Measurements from ENCODE around the gene RTP5.

Gene RTP5

DNA sequence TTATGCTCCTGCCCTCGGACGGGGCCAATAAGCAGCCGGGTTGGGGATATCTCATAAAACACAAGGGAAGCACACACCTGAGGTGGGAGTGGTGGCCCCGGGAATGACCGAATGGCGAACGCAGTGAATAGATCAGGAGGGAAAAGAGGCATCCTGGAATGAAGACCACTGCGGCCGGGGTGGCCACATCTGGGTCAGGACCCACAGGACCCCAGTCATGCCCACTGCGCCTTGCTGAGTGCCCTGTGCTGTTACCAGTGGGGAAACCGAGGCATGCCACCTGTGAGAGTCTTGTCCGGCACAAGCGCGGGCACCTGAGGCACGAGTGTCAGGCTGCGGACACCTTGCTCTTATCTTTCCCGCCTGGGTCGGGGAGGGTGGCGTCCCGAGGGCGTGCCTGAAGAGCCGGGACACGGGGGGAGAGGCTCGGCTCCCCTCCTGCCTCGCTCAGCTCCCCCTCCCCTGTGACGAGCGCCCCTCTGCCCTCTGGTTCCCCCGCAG is 12.4 kb upstream of the RTP5 start:
- no peak overlapping the region for H3K4me3 ChIP-seq (ENCODE audit: low read depth, low read length)
- TF ChIP-seq, protein P1, sequence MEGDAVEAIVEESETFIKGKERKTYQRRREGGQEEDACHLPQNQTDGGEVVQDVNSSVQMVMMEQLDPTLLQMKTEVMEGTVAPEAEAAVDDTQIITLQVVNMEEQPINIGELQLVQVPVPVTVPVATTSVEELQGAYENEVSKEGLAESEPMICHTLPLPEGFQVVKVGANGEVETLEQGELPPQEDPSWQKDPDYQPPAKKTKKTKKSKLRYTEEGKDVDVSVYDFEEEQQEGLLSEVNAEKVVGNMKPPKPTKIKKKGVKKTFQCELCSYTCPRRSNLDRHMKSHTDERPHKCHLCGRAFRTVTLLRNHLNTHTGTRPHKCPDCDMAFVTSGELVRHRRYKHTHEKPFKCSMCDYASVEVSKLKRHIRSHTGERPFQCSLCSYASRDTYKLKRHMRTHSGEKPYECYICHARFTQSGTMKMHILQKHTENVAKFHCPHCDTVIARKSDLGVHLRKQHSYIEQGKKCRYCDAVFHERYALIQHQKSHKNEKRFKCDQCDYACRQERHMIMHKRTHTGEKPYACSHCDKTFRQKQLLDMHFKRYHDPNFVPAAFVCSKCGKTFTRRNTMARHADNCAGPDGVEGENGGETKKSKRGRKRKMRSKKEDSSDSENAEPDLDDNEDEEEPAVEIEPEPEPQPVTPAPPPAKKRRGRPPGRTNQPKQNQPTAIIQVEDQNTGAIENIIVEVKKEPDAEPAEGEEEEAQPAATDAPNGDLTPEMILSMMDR (IDR thresholded peaks at IDR 0.05; ENCODE audit: borderline replicate concordance, insufficient read depth, low read depth, low read length) = no peak

DNA sequence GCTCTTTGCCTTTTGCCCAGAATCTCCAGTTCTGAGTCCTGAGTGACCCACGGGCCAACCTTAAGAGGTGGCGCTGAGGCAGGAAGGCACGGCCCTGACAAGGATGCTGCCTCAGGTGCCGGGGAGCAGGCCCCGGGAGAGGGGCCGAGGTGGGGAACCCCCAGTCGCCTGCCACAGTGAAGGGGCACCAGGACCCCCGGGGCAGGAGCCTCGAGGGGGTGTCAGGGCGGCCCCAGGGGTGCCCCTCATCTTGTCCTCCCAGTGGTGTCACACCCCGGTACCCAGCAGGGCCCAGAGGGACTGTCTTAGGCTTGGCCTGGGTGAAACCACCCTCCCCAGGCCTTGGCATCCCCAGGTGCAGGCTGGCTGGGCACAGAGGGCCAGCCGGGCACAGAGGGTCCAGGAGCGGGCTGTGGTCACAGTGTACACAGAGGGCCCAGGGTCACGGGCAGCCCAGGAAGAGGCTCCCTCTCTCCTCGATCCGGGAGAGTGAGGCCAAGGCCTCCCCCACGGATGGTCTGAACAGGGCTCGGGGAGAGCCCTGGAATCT is 11.9 kb upstream of the RTP5 start:
- TF ChIP-seq, protein P1 (IDR thresholded peaks at IDR 0.05; ENCODE audit: borderline replicate concordance, insufficient read depth, low read depth, low read length) = no peak
- no peak overlapping the region for H3K4me3 ChIP-seq (ENCODE audit: low read depth, low read length)

DNA sequence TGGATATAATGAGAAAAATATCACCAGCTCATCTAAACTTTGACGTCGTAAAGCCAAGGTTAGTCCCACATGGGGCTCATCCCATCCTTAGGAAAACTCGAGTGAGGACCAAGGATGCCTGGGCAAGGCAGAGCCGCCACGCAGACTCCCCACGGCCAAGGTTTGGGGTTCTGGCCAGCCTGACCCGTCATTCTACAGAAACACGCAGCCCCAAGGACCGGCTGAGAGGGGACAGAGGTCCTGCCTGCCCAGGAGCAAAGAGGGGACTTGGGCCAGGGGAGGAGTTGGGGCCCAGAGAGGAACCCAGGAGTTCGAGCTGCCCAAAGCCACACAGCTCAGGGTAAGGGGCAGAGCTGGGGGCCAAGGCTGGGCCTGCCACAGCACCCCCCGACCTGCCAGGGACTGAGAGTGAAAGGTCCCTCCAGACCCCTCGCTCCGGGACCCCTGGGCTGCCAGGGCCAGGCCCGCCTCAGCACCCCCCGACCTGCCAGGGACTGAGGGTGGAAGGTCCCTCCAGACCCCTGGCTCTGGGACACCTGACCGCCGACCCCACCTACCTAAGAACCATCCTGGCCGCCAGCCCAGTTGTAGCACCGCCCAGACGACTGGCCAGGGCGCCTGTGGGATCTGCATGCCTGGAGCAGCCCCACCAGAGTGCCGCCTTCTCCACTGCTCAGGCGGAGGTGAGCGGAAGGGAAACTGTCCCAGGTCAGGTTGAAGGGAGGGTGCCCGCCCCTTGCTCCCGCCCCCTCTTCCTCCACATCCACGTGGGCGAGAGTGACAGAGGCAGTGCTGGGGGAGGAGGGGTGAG is 11.1 kb upstream of the RTP5 start, which contains the start of gene PDCD1:
Gene PDCD1 (minus strand): TSS at position 689 of the 811 bp plus-strand sequence. CDS start 56 bp downstream, at position 633.
- TF ChIP-seq, protein P1 (IDR thresholded peaks at IDR 0.05; ENCODE audit: borderline replicate concordance, insufficient read depth, low read depth, low read length) = no peak
- peak within 1 kb of the TSS; percentile 43 for H3K4me3 ChIP-seq (ENCODE audit: low read depth, low read length)

DNA sequence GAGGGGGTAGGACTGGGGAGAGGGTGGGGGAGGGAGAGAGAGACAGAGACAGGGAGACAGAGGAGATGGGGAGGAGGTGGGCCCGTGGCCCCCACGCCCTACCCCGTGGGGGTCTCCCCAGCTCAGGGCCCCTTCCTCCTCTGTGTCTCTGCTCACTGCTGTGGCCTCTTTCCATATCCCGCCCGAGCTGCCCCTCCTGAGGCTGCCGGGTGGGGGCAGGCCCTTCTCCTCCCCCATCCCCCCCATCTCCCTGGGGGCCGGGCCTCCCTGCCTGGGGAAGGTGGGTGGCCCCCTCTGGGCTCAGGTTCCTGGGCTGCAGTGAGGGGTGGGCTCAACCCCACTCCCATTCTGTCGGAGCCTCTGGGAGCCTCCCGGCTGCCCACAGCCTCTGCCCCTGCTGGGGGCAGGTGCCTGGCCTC is 10.5 kb upstream of the RTP5 start:
- peak overlapping the region; percentile 43 for H3K4me3 ChIP-seq (ENCODE audit: low read depth, low read length)
- TF ChIP-seq, protein P1 (IDR thresholded peaks at IDR 0.05; ENCODE audit: borderline replicate concordance, insufficient read depth, low read depth, low read length) = no peak

DNA sequence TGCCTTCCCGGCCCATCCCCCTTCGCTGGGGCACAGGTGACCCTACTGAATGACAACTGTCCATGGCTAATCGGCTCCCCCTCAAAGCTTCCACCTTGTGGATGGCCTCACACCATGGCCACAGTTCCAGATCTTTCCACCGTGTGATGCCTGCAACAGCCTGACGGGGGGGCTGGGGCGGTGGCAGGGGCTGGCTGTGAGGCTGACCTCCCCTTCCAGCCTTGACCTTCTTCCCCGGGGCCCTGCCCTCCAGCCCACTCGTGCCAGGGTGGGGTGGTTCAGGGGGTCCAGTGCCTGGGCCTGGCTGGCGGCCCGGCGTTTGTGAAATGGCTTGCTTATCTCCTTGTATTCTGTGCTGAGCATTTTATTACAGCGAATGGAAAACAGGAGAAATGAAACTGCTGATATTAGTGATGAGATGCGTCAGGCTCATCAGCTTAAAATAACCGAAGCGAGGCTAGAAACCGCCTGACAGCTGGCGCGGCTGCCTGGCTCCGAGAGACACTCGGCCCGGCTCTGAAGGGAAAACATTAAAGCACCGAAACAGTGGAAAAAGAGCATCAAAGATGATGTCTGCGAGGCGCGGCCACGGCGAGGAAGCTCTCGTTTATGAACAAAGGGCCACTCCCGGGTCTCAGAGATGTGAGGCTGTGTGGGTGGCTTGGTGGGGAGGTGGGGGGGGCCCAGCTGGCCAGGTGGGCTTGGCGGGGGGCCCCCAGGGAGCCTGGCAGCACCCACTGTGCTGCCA is 9.9 kb upstream of the RTP5 start:
- TF ChIP-seq, protein P1 (IDR thresholded peaks at IDR 0.05; ENCODE audit: borderline replicate concordance, insufficient read depth, low read depth, low read length) = peak; percentile 70
- H3K4me3 ChIP-seq (ENCODE audit: low read depth, low read length) = peak overlapping the region; percentile 43

DNA sequence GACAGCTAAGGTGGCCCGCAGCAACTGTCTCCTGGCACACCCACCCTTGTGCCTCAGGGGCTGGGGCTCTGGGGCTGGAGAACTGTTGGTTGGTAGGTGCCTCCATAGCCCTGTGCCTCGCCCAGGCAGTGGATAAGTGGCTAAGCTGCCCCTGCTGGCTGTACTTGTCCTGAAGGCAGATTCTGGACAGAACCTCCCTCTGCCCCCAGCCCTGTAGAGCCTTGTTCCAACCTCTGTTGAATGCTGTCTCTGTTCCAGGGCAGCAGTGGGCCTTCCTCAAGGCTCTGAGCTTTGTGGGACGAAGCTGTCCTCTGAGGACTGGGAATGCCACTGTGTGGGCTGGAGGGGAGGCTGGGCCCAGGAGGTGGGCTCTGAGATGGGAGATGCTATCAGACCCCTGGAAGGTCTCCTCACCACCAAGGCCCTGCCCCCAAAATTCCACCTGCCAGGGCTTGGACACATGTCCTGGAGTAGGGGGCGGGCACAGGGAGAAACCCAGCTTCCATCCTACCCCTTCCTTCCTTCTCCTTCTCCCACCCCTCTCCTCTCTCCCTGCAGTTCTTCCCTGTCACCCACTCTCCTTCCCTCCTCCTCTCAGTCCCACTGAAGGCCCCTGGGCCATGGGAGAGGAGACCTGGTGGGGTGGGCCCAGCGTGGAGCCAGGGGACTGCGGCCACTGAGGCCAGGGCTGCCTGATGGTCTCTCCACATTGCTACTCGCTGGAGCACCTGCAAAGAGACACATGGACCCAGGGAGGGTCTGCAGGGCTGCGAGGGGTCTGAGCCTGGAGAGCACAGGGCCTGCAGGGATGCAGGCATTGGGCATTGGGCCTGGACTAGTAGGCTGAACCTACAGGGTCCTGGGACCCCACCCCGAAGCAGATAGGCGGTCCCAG is 9.1 kb upstream of the RTP5 start:
- TF ChIP-seq, protein P1 (IDR thresholded peaks at IDR 0.05; ENCODE audit: borderline replicate concordance, insufficient read depth, low read depth, low read length) = peak; percentile 22; the same call in 1 of the 2 replicates

More for the DNA sequence above, 9.1 kb upstream of the RTP5 start:
- H3K4me3 ChIP-seq (ENCODE audit: low read depth, low read length) = no peak overlapping the region

All from GM12875 (cell line).